ENCODE data around the gene FAM20C.
"Not testable (repeated sequence)": the region's sequence is repeated elsewhere in the genome, so short reads cannot be mapped to it uniquely, and the experiment has no call there.

FAM20C gene

DNA sequence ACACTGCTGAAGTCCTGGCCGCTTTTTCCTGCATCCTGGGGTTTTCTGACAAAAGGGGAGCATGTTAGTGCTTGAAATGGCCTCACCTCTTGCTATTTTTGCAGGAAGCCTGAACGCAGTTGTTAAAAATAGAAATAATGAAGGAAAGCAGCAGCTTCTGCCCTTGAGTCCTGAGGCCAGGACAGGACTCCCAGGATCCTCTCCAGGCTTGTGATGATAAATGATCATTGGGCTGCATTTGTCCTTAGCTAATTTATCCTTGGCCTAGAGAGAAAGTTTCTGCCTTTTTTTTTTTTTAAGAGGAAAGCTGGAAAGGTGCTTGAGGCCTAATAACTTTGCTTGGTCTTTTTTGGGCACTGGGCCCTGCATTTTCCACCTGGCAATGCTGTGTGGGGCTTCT lies 17.7 kb upstream of the FAM20C start:
- no peak for DNase-seq (ENCODE audit: low spot score)

DNA sequence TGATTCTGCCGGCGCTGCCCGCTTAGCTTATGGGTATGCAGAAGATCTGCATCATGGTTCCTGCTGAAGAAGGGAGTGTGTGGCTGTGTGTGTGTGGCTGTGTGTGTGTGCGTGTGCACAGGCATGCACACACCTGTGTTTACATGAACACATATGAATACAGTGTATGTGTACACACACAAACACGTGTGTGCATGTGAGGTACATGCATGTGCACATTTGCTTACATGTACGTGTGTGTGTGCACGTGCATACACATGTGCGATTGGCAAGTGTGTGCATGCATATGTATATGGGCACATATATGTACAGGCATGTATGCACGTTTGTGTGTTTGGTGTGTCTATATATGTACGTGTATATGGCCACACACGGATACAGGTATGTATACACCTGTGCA lies 16.4 kb upstream of the FAM20C start:
- no peak for DNase-seq (ENCODE audit: low spot score)

DNA sequence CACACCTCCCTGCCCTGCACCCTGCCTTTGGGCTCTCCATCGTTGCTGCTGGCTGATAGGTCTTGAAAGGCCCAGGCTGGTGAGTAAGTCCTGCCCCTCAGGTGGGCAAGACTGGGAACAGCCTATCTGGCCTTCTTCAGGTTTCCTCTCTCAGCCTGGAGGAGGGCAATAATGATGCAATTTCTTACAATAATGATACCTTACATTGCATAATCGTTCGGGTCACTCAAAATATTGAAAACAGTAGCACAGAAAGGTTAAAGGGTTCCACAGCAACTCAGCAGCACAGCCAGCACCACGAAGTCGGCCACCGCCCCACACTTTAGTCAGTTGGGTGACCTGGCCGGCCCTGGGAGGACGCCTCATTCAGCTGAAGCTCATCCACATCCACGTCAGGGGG lies 16.0 kb upstream of the FAM20C start:
- no peak for DNase-seq (ENCODE audit: low spot score)

GRCh38 chr7:176786-177459 lies 15.4 kb upstream of the FAM20C start:
- DNase-seq (ENCODE audit: low spot score): no peak

DNA sequence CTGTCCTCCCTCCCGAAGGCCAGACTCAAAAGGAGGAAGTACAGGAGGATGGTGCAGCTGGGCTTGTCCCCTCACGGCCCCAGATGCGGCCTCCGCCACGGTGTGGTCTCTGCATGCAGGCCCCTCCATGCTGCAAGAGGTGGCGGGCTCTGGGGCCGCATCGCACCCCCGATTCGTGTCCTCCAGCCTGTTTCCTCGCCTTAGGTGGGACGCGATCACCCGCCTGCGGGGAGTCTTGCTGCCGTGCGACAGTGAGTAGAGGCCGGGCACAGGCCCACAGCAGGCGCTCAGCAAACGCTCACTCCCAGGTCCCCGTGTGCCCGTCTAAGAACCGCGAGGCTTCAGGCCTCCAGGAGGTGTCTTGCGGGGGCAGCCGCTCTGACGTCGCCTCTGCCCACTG lies 13.9 kb upstream of the FAM20C start:
- no peak for DNase-seq (ENCODE audit: low spot score)

DNA sequence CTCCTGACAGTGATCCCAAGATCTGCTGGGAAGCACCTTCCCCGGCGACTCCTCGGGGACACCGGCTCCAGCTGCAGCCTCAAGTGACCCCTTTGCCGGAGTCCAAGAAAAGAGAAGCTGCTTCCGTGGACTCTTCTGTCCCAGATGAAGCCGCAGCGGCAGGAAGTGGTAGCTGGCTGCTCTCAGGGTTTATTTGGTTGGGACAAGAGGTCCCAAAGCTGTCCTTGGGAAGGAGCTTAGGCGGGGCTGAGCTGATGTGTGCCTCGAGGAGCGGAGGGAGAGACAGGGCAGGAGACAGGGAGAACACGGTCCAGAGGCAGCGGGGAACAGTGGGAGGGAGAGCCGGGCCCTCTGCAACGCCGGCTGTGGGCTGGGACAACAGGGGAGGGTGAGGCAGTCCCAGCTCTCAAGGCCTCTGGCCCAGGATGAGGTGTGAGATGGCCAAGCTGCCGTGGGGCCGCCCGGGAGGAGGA lies 13.1 kb upstream of the FAM20C start:
- no peak for DNase-seq (ENCODE audit: low spot score)

DNA sequence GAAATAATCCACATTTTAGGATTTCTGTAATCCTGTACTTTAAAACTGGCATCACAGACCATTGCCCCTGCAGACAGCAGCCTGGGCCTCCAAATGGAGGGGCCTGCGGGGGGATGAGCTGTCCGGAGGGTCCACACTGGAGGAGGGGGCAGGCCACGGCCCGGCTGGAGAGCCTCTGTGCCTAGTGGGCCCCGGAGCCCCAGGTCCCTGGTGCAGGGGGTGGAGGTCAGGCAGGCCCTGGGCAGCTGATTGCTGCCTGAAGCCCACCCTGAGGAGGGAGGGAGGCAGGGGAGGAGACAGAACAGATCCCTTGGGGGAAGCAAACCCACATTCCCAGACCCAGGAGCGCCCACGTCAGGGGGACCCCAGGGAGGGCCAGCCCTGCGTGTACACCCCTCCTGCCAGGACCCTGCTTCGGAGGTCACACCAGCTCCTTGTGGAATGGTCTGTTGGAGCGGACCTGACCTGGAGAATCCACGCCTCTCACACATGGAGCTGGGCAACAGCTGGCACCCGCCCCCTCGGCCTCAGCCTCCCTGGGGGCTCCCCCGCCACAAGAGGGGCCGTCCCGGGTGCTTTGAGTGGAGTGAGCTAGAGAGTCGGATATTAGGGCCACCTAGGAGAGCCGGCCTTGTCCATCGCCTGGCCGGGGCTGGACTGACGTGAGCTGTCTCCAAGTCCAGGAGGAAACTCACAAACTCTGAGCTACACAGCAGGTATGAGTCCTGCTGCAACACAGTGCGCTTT lies 12.2 kb upstream of the FAM20C start:
- no peak for DNase-seq (ENCODE audit: low spot score)

DNA sequence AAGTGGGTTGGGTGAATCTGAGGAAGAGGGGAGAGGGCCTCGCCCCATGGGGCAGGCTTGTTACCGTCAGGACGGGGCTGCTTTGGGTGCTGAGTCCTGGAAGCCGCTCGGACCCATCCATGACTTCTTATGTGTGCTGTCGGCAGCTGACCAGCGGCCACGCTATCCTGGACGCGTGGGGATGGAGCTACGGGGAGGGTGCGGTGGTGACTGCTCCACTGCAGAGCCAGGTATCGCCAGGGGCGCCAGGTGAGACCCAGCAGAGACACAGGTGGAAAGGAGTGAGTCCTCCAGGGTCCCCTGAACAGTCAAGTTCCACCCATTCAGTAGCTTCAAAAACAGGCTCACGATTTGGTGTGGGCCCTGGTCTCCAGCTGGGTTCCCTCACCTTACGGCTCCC lies 10.6 kb upstream of the FAM20C start:
- no peak for DNase-seq (ENCODE audit: low spot score)

GRCh38 chr7:182502-182901 lies 9.9 kb upstream of the FAM20C start:
- DNase-seq (ENCODE audit: low spot score): not testable (repeated sequence)

GRCh38 chr7:183496-184292 lies 8.7 kb upstream of the FAM20C start:
- DNase-seq (ENCODE audit: low spot score): no peak

- no peak for DNase-seq (ENCODE audit: low spot score)
These were observed 7.8 kb upstream of the FAM20C start for GRCh38 chr7:184294-185264.

GRCh38 chr7:186516-187113 lies 5.8 kb upstream of the FAM20C start:
- DNase-seq (ENCODE audit: low spot score): no peak

DNA sequence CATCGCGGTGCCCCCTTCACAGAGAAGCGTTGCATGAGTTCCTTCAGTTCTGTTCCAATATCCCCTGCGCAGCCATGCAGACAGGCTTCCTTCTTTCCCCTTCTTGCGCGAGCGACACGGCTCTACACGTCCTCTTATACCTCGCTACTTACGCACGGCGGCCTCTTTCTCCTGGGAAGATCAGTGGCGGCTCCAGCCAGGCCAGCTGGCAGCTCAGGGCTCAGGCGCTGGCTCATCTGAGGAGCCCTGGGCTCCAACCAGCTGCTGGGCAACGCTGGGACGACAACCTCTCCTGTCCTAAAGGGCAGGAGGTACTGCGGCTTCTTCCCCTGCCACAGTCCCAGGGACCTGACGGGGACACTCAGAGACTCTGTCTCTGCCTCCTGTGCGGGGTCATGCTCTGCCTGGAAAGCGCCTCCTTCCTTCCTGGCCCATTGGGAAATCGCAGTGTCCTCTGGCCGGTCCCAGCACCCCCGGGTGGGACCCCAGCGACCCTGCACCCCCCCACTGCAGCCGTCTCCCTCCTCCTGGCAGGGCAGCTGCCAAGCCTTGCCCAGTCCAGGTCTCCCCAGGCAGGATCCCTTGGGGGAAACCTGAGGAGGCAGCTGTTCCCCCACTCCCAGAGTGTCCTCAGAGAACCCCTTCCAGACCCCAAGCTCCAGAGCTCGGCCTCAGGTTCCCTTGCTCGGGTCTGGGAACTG lies 5.0 kb upstream of the FAM20C start:
- DNase-seq (ENCODE audit: low spot score): no peak

GRCh38 chr7:188174-188573 lies 4.2 kb upstream of the FAM20C start:
- DNase-seq (ENCODE audit: low spot score): no peak

- DNase-seq (ENCODE audit: low spot score): no peak
These were observed 3.5 kb upstream of the FAM20C start for GRCh38 chr7:188727-189500.

DNA sequence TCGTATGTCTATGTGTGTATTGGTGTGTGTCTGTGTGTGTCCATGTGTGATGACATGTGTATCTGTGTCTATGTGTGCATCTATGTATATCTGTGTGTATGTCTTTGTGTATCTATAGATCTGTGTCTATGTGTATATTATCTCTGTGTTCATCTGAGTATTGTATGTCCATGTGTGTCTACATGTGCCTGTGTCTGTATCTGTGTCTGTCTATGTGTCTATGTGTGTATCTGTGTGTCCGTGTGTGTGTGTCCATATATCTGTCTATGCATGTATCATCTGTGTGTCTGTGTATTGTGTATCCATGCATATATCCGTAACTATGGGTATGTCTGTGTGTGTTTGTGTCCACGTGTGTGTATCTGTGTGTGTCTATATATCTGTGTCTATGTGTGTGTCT lies 2.7 kb upstream of the FAM20C start:
- DNase-seq (ENCODE audit: low spot score): no peak

- DNase-seq (ENCODE audit: low spot score): no peak
These were observed 2.2 kb upstream of the FAM20C start for GRCh38 chr7:190196-190595.

DNA sequence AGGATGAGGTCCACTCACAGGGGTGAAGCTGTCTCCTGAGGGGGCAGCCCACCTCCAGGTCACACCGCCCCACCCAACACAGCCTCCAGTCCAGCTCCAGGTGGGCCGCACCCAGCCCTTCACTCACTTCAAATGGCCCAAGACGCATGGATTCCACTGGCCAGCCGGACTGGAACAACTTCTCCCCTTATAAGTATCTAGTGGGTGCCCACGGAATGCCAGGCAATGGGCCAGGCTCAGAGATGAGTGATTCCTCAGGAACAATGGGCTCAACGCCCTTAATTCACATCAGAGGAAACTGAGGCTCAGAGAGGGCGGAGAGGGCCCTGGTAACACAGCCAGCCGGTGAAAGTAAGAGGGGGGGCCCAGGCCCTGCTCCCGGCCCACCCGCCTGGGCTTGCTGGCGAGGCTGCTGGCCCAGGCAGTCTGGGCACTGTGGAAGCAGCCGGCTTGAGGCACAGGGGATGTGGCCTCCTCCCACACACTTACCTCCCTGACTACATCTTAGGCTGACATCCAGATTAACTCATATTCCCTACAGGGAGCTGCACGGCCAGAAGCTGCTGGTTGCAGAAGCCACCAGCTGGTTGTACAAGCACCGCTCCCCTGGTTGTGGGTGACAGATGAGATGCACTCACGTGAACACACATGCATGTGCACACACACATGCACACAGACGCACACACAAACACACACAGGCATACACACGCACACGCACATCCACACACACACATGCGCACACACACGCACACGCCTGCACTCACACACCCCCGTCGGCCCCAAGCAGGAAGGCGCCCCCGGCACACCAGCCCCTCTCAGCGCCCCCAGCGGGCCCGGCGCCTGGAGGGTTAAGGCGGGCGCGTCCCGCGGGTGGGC lies 1.0 kb upstream of the FAM20C start:
- DNase-seq (ENCODE audit: low spot score): peak; percentile 76
